Astrocyte (in vitro differentiated cells and primary cell): Measurements from ENCODE around the gene GPR137B. TPM values are rescaled to one million over a fixed set of nuclear protein-coding genes. Genes with fewer than 3 reads are reported as not detected.
A peak's percentile ranks its signal among the peaks of the same experiment; 100 is the strongest.
"Not testable (repeated sequence)": the region's sequence is repeated elsewhere in the genome, so short reads cannot be mapped to it uniquely, and the experiment has no call there.

Experiments
- DNase-seq: peaks from one replicate; pipeline ENCODE4 v3.0.0-alpha.2; 2010; ENCODE audit warnings: low read depth
- FAIRE-seq: peaks from 2 replicates; lab custom pipeline; 2011; peaks lifted over from hg19 to GRCh38; lab: Jason Lieb, UNC
- H2AFZ ChIP-seq: 2 replicates; pipeline ENCODE4 v1.6.0; 2012; ENCODE audit warnings: low read depth, low read length, inconsistent platforms
- H3K27ac ChIP-seq: 2 replicates; pipeline ENCODE4 v1.5.1; 2011; ENCODE audit warnings: low read depth, low read length, inconsistent platforms
- H3K27me3 ChIP-seq: 2 replicates; pipeline ENCODE4 v1.6.0; 2011; ENCODE audit warnings: low read length, inconsistent platforms; ENCODE audit not compliant: insufficient read depth
- H3K36me3 ChIP-seq: 2 replicates; pipeline ENCODE4 v1.5.1; 2011; ENCODE audit warnings: low read length, inconsistent platforms; ENCODE audit not compliant: insufficient read depth
- H3K4me1 ChIP-seq: 2 replicates; pipeline ENCODE4 v1.5.1; 2011; ENCODE audit warnings: low read length, inconsistent platforms; ENCODE audit not compliant: insufficient read depth
- H3K4me2 ChIP-seq: 2 replicates; pipeline ENCODE4 v1.6.0; 2012; ENCODE audit warnings: low read length, inconsistent platforms
- H3K4me3 ChIP-seq: 2 replicates; pipeline ENCODE4 v1.5.1; 2011; ENCODE audit warnings: low read depth, mild to moderate bottlenecking, low read length, inconsistent platforms; ENCODE audit not compliant: insufficient read depth
- H3K79me2 ChIP-seq: 2 replicates; pipeline ENCODE4 v1.6.0; 2012; ENCODE audit warnings: mild to moderate bottlenecking, low read length, inconsistent platforms; ENCODE audit not compliant: insufficient read depth
- H3K9ac ChIP-seq: 2 replicates; pipeline ENCODE4 v1.6.0; 2012; ENCODE audit warnings: mild to moderate bottlenecking, low read length, inconsistent platforms
- H3K9me3 ChIP-seq: 2 replicates; pipeline ENCODE4 v1.5.1; 2012; ENCODE audit warnings: low read depth, mild to moderate bottlenecking, low read length, inconsistent platforms; ENCODE audit not compliant: insufficient read depth
- H4K20me1 ChIP-seq: 2 replicates; pipeline ENCODE4 v1.6.0; 2012; ENCODE audit warnings: low read length, inconsistent platforms; ENCODE audit not compliant: insufficient read depth
- H3K27ac Mint-ChIP-seq: one replicate; pipeline ENCODE4 v1.8.0; 2021; ENCODE audit warnings: mild to moderate bottlenecking, mixed read lengths; ENCODE audit not compliant: unreplicated experiment
- H3K27me3 Mint-ChIP-seq: one replicate; pipeline ENCODE4 v1.8.0; 2021; ENCODE audit warnings: low read depth, mixed read lengths; ENCODE audit not compliant: unreplicated experiment
- H3K36me3 Mint-ChIP-seq: one replicate; pipeline ENCODE4 v1.8.0; 2021; ENCODE audit warnings: low read depth, mixed read lengths; ENCODE audit not compliant: unreplicated experiment
- H3K4me1 Mint-ChIP-seq: one replicate; pipeline ENCODE4 v1.8.0; 2021; ENCODE audit warnings: low read depth, mixed read lengths; ENCODE audit not compliant: unreplicated experiment
- H3K4me3 Mint-ChIP-seq: one replicate; pipeline ENCODE4 v1.8.0; 2021; ENCODE audit warnings: mild to moderate bottlenecking, moderate library complexity, mixed read lengths; ENCODE audit not compliant: unreplicated experiment
- H3K9me3 Mint-ChIP-seq: one replicate; pipeline ENCODE4 v1.8.0; 2021; ENCODE audit warnings: mild to moderate bottlenecking, mixed read lengths; ENCODE audit not compliant: unreplicated experiment
- CTCF ChIP-seq: IDR thresholded peaks from 2 replicates; pipeline ENCODE4 v1.5.1; 2011; ENCODE audit warnings: low read depth, mild to moderate bottlenecking, inconsistent platforms, low read length, moderate library complexity; ENCODE audit not compliant: insufficient read depth
- EZH2 ChIP-seq: IDR thresholded peaks from 2 replicates; pipeline ENCODE4 v1.6.1; 2012; ENCODE audit warnings: mild to moderate bottlenecking, low read length, inconsistent platforms; ENCODE audit not compliant: insufficient read depth
- total RNA-seq: library from RNA; stranded (reverse); gene quantifications from 2 replicates; pipeline ENCODE4 v1.2.1, GENCODE V29; 2021

Gene GPR137B
- total RNA-seq, 1 donor from 2014 or later, result 12.9 TPM

GRCh38 chr1:236095705-236096520 is 46.4 kb upstream of the GPR137B start:
- Histone ChIP-seq H3K4me2 (no peak overlapping the region), H3K27me3 (no peaks in the 10 kb centered on the region), H3K4me1 (no peaks in the 10 kb centered on the region), H3K9me3 (peaks cover 17% of the 10 kb centered on the region), H3K9ac (no peak overlapping the region), H3K36me3 (no peaks in the 10 kb centered on the region), H3K79me2 (no peaks in the 10 kb centered on the region), H2AFZ (no peak overlapping the region), H4K20me1 (no peaks in the 10 kb centered on the region), H3K4me3 (no peak overlapping the region), H3K27ac (no peak overlapping the region)
- no peak overlapping the region for H3K27ac Mint-ChIP-seq
- H3K4me1 Mint-ChIP-seq, result no peaks in the 10 kb centered on the region
- peaks cover 16% of the 10 kb centered on the region for H3K9me3 Mint-ChIP-seq
- TF ChIP-seq EZH2 (no peak), CTCF (no peak)
- no peaks in the 10 kb centered on the region for H3K27me3 Mint-ChIP-seq
- DNase-seq, result no peak
- H3K36me3 Mint-ChIP-seq, result peaks cover 1% of the 10 kb centered on the region
- no peak for FAIRE-seq
- no peak overlapping the region for H3K4me3 Mint-ChIP-seq

GRCh38 chr1:236096660-236097482 is 45.5 kb upstream of the GPR137B start:
- H3K4me2 ChIP-seq, H3K36me3 Mint-ChIP-seq, H3K4me3 Mint-ChIP-seq, H3K79me2 ChIP-seq, H4K20me1 ChIP-seq, FAIRE-seq, H3K27me3 ChIP-seq, H3K4me3 ChIP-seq, H3K36me3 ChIP-seq, H3K9ac ChIP-seq, H3K27me3 Mint-ChIP-seq, H3K4me1 ChIP-seq, H2AFZ ChIP-seq, H3K4me1 Mint-ChIP-seq: not testable (repeated sequence)
- Mint-ChIP-seq H3K9me3 (peaks cover 16% of the 10 kb centered on the region), H3K27ac (peak overlapping the region; percentile 91)
- Histone ChIP-seq H3K27ac (peak overlapping the region; percentile 15), H3K9me3 (peaks cover 17% of the 10 kb centered on the region)
- peak; percentile 82 for DNase-seq

GRCh38 chr1:236098267-236098666 is 44.1 kb upstream of the GPR137B start:
- no peak overlapping the region for H3K27ac Mint-ChIP-seq
- no peak overlapping the region for H3K4me3 Mint-ChIP-seq
- Histone ChIP-seq H3K27me3 (no peaks in the 10 kb centered on the region), H2AFZ (no peak overlapping the region), H3K9ac (no peak overlapping the region), H3K36me3 (no peaks in the 10 kb centered on the region), H3K79me2 (no peaks in the 10 kb centered on the region), H3K9me3 (peaks cover 17% of the 10 kb centered on the region), H3K4me3 (no peak overlapping the region), H3K27ac (no peak overlapping the region), H3K4me2 (no peak overlapping the region), H3K4me1 (no peaks in the 10 kb centered on the region), H4K20me1 (no peaks in the 10 kb centered on the region)
- H3K27me3 Mint-ChIP-seq, result no peaks in the 10 kb centered on the region
- TF ChIP-seq EZH2 (no peak), CTCF (no peak)
- H3K4me1 Mint-ChIP-seq, result no peaks in the 10 kb centered on the region
- FAIRE-seq (no peak), DNase-seq (no peak)
- H3K9me3 Mint-ChIP-seq, result peaks cover 15% of the 10 kb centered on the region
- H3K36me3 Mint-ChIP-seq, result no peaks in the 10 kb centered on the region
